Thyroid gland (tissue), 4 donors: Measurements from ENCODE around the gene TCF7. TPM values are rescaled to one million over a fixed set of nuclear protein-coding genes. Genes with fewer than 3 reads are reported as not detected.

Experiments
- DNase-seq, 2 donors: peaks; one replicate each; pipeline ENCODE4 v3.0.0-alpha.2; 2019
- H3K27ac ChIP-seq, 3 donors: fragments of 200-600 bp; sonication (generic); 1 replicate in 2 of 3; 2 replicates in 1 of 3; pipeline ENCODE4 v1.5.1; 2016 to 2019; ENCODE audit warnings: mild to moderate bottlenecking in 1 of 3, moderate library complexity in 1 of 3
- H3K27me3 ChIP-seq: fragments of 200-600 bp; sonication (generic); one replicate; pipeline ENCODE4 v1.5.1; 2019
- H3K36me3 ChIP-seq, 2 donors: fragments of 200-600 bp; sonication (generic); one replicate each; pipeline ENCODE4 v1.5.1; 2016 to 2019
- H3K4me1 ChIP-seq, 2 donors: fragments of 200-600 bp; sonication (generic); one replicate each; pipeline ENCODE4 v1.5.1; 2017 to 2019
- H3K4me3 ChIP-seq, 3 donors: fragments of 200-600 bp; sonication (generic); replicated peaks in 1 of 3; 1 replicate in 2 of 3; 2 replicates in 1 of 3; pipeline ENCODE4 v1.5.1; 2016; ENCODE audit warnings: mild to moderate bottlenecking in 1 of 3
- H3K9me3 ChIP-seq: fragments of 200-600 bp; sonication (generic); one replicate; pipeline ENCODE4 v1.5.1; 2017
- POLR2A ChIP-seq, 2 donors: fragments of 450-650 bp; IDR thresholded peaks; one replicate each; pipeline ENCODE4 v1.6.1; 2017; ENCODE audit warnings: antibody characterized with exemption in 2 of 2, mild to moderate bottlenecking in 2 of 2, moderate library complexity in 1 of 2
- WGBS, 2 donors: methylation state at CpG; one replicate each; pipeline ENCODE4 v1.1.5; 2017; 5-methylcytosine and 5-hydroxymethylcytosine counted together
- intact Hi-C: fragments of 100-400 bp; cut with DNase I; formaldehyde crosslinking; loops from one replicate; pipeline ENCODE4 v1.15.1; 2023
- total RNA-seq, 4 donors: library from RNA; depleted of rRNA; stranded (reverse); fragments of >200 nt; gene quantifications; one replicate each; pipeline ENCODE4 v1.2.3, GENCODE V29; 2016
- TF ChIP-seq, protein P1 (sequence below), 6 experiments: fragments of 200-600 bp in 3 of 6; fragments of 450-650 bp in 3 of 6; sonication (generic) in 3 of 6; IDR thresholded peaks; one replicate each; pipeline ENCODE4 v1.5.1; 2016 to 2019; ENCODE audit warnings: antibody characterized with exemption in 6 of 6, mild to moderate bottlenecking in 2 of 6, inconsistent platforms in 1 of 6, moderate library complexity in 1 of 6

The TCF7 gene
- total RNA-seq, 4 donors from 2014 or later = 7.4 to 11.8 (median 8.9) TPM

DNA sequence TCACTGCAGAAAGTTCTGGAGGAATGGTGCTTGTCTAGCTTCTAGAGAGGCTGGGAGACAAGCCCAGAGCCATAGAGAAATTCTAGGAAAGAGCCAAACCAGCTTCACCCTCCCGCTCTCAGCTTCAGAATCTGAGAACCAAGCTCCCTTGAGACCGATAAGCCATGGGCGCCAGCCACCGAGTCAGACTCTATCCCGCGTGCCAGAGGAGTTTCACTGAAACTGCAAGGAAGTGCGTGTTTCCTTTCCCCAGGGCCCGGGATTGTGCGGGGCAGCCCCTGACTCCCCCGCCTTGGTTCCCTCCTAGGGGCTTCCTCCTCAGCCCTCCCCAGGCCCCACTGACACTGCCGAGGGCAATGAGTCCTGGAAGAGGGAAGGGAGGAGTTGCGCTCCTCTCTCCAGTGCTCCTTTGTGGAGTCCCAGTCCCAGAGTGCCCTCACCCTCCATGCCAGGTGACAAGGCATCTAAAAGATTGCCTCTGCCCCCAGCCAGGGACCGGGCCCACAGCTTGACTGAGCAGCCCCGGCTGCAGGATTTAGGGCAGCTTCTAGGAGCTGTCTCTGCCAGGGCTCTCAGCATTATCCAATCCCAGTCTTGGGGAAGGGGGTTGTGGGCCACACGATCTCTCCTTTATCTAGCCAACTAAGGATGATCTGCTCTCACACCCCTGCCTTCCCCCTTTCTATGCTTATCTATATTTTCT lies 18.4 kb upstream of the TCF7 start:
- Histone ChIP-seq H3K4me1 (peaks cover 0 to 13% of the 10 kb centered on the region in 2 donors), H3K27ac (no peak overlapping the region), H3K36me3 (no peaks in the 10 kb centered on the region), H3K9me3 (no peaks in the 10 kb centered on the region), H3K4me3 (no peak overlapping the region), H3K27me3 (no peaks in the 10 kb centered on the region)
- TF ChIP-seq, protein P1, sequence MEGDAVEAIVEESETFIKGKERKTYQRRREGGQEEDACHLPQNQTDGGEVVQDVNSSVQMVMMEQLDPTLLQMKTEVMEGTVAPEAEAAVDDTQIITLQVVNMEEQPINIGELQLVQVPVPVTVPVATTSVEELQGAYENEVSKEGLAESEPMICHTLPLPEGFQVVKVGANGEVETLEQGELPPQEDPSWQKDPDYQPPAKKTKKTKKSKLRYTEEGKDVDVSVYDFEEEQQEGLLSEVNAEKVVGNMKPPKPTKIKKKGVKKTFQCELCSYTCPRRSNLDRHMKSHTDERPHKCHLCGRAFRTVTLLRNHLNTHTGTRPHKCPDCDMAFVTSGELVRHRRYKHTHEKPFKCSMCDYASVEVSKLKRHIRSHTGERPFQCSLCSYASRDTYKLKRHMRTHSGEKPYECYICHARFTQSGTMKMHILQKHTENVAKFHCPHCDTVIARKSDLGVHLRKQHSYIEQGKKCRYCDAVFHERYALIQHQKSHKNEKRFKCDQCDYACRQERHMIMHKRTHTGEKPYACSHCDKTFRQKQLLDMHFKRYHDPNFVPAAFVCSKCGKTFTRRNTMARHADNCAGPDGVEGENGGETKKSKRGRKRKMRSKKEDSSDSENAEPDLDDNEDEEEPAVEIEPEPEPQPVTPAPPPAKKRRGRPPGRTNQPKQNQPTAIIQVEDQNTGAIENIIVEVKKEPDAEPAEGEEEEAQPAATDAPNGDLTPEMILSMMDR (IDR thresholded peaks at IDR 0.05) = no peak
- no peak for TF ChIP-seq POLR2A (IDR thresholded peaks at IDR 0.05)
- 78 to 93% methylated on average over 11 to 15 of the region's 15 CpGs for WGBS, 2 donors
- intact Hi-C loops = no loop called here
- no peak for DNase-seq

DNA sequence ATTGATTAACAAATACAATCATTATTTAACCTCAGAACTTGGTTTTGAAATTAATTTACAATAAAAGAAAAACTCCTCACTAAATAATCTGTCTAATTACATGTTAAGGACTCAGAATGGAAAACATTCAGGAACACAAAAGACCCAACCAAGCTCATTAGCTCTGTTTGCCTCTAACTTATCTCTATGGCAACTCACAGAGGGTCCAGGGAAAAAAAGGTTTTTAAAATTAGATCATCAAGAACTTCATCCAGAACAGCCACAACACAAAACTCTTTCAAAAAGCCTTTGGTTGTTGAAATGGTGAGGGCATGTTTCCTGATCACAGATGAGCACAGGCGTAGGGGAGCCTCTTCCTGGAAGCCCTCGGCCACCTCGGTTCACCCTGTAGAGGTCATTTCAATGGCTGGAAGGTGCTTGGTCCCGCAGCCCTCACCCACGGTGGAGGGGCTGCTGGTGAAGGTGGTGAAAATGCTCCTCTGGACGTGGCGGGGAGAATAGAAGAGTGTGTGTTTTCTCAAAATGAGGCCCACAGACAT lies 17.2 kb upstream of the TCF7 start:
- intact Hi-C loops = no loop called here
- Histone ChIP-seq H3K36me3 (no peaks in the 10 kb centered on the region), H3K4me1 (peaks cover 0 to 14% of the 10 kb centered on the region in 2 donors), H3K4me3 (no peak overlapping the region), H3K27me3 (no peaks in the 10 kb centered on the region), H3K9me3 (no peaks in the 10 kb centered on the region), H3K27ac (no peak overlapping the region)
- DNase-seq = no peak
- WGBS, 2 donors = 77 to 80% methylated on average over 7 of the region's 7 CpGs
- TF ChIP-seq, protein P1 (IDR thresholded peaks at IDR 0.05) = no peak
- no peak for TF ChIP-seq POLR2A (IDR thresholded peaks at IDR 0.05)

DNA sequence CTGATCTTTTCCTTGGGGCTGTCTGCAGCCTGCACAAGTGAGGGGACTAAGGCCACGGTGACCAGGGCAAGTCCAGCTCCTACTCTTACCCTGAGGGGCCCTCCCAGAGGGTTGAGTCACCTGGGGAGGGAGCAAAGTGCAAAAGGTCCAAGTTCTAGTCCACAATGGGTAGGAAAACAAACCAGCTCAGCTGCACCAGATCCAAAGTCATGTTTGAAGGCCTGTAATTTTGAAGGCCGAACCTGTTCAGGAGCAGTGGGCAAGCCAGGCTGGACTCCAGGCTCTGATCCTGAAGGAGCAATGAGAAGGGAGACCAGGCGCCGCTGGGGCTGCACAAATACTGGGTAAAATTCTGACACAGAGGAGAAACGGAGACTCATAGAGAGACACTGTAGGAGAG lies 15.8 kb upstream of the TCF7 start:
- Histone ChIP-seq H3K4me3 (no peak overlapping the region), H3K27me3 (no peaks in the 10 kb centered on the region), H3K4me1 (peaks cover 0 to 14% of the 10 kb centered on the region in 2 donors), H3K36me3 (no peaks in the 10 kb centered on the region), H3K27ac (no peak overlapping the region), H3K9me3 (no peaks in the 10 kb centered on the region)
- no peak for TF ChIP-seq POLR2A (IDR thresholded peaks at IDR 0.05)
- TF ChIP-seq, protein P1 (IDR thresholded peaks at IDR 0.05) = no peak
- no peak for DNase-seq
- 96 to 99% methylated on average over 4 to 5 of the region's 5 CpGs for WGBS, 2 donors
- intact Hi-C loops = no loop called here

DNA sequence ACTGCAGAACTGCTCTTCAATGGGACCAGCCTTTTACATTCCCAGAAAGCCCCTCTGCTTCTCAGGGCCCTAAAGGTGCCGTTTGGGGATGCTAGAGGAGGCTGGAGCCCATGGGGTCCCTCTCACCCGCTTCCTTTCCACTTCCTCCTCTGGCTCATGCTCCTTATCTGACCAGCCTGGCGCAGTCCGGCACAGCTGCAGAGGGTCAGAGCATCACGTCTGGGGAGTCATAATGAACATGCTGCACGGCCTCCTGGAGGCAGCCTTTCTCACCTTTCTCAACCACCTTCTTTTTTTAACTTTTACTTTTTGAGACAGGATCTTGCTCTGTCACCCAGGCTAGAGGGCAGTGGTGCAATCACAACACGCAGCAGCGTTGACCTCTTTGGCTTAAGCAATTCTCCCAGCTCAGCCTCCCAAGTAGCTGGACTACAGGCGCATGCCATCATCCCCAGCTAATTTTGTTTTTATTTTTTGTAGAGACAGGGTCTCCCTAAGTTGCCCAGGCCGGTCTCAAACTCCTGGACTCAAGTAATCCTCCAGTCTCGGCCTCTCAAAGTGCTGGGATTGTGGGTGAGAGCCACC lies 15.1 kb upstream of the TCF7 start:
- H3K4me3 ChIP-seq = no peak overlapping the region
- TF ChIP-seq POLR2A (IDR thresholded peaks at IDR 0.05) = no peak
- TF ChIP-seq, protein P1 (IDR thresholded peaks at IDR 0.05) = no peak
- no peaks in the 10 kb centered on the region for H3K27me3 ChIP-seq
- no peak for DNase-seq
- no peaks in the 10 kb centered on the region for H3K9me3 ChIP-seq
- H3K36me3 ChIP-seq = no peaks in the 10 kb centered on the region
- no peak overlapping the region for H3K27ac ChIP-seq
- intact Hi-C loops = no loop called here
- 94% methylated on average over 11 of the region's 11 CpGs for WGBS, 2 donors
- H3K4me1 ChIP-seq = peaks cover 0 to 14% of the 10 kb centered on the region in 2 donors

DNA sequence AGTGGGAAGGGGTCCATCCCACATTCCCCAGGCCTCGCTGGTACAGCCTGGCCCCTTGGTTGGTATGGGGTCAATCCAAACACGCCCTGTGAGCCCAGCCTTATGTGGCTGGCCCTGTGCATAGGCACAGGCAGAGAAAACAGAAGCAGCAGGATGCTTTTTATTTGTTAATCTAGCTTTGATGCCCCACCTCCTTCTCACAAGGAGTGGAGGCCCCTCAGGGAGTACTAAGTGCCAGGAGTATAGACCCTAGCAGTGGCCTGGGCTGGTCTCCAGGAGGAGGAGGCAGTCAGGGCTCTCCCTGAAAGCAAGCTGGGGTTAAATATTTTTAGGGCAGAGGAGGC lies 14.6 kb upstream of the TCF7 start:
- Histone ChIP-seq H3K27me3 (no peaks in the 10 kb centered on the region), H3K9me3 (no peaks in the 10 kb centered on the region), H3K27ac (peak overlapping the region in 1 of 3 donors; percentile 46), H3K36me3 (no peaks in the 10 kb centered on the region), H3K4me1 (peaks cover 0 to 14% of the 10 kb centered on the region in 2 donors), H3K4me3 (no peak overlapping the region)
- DNase-seq = no peak
- intact Hi-C loops = no loop called here
- 84 to 88% methylated on average over 2 of the region's 2 CpGs for WGBS, 2 donors
- TF ChIP-seq POLR2A (IDR thresholded peaks at IDR 0.05) = no peak
- TF ChIP-seq, protein P1 (IDR thresholded peaks at IDR 0.05) = no peak
